NOMO-1 (cell line): ENCODE data around the gene FBXW12.

Experiments
- DNase-seq, 2 experiments: peaks; one replicate each; lab custom pipeline; 2025; ENCODE audit not compliant: unreplicated experiment in 2 of 2; lab: John Stamatoyannopoulos, UW

Gene FBXW12

DNA sequence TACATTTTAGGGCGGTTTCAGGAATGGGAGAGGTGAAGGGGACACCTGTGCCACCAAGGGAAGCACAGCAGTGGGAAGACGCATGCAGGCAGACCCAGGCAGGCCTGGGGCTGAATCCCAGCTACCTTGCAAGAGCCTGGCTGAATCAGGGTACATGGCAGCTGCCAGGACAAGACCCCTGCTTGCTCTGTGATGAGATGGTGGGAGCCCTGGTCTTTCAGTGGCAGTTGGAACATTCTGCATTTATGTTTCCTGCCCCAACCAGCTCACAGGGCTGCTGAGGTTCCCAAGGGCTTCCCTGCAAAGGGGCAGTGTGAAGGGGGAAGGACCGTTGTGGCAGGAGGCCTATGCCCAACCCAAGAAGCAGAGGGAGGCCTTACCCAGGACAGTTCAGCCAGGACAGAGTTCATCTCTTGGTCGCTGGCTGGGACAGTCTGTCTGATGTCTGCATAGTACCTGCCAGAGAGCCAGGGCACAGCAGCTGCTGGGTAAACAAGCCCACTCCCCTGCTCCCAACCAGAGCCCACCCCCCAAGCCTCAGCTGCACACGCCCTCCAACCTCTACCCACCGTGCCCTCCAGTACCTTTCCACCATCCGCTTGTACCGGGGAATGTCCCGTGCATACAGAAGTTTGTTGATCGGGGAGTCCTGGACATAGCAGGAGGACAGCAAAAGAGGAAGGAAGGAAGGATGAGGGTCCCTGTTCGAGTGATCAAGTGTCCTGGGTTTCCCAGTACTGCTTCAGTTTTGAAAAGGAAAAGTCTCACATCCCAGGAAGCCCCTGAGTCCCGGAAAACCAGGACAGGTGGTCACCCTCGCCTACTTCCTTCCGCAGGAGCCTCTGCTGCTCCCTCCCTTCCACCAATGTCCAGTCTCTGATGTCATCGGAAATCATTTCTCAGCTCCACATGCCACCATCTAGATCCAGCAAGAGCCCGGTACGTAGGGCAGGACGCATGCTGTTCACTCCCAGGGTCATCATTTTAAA is 34.7 kb downstream of the FBXW12 start:
- DNase-seq, result no peak

DNA sequence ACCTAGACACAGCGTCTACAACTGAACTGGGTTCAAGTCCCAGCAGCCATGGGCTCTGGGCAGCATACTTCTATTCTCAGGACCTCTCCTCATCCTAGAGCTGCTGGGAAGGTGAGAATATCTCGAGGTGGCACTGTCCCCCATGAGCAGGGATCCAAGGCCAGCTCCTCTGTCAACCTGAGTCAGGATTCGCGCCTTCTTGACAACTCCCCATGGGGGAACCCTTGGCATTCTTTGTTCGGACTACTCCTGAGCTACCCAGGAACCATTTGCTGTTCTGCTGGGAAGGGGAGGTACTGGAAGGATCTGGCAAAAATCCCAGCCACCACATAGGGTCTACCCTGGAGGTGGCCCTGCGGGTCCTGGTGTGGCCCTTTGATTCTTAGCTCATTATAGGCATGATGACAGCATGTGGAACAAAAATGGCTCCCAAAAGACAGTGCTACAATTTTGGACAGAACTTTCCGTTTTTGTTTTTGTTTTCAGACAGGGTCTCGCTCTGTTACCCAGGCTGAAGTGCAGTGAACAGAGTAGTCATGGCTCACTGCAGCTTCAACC is 35.6 kb downstream of the FBXW12 start:
- DNase-seq, result no peak

GRCh38 chr3:48408823-48409281 is 36.8 kb downstream of the FBXW12 start:
- no peak for DNase-seq

DNA sequence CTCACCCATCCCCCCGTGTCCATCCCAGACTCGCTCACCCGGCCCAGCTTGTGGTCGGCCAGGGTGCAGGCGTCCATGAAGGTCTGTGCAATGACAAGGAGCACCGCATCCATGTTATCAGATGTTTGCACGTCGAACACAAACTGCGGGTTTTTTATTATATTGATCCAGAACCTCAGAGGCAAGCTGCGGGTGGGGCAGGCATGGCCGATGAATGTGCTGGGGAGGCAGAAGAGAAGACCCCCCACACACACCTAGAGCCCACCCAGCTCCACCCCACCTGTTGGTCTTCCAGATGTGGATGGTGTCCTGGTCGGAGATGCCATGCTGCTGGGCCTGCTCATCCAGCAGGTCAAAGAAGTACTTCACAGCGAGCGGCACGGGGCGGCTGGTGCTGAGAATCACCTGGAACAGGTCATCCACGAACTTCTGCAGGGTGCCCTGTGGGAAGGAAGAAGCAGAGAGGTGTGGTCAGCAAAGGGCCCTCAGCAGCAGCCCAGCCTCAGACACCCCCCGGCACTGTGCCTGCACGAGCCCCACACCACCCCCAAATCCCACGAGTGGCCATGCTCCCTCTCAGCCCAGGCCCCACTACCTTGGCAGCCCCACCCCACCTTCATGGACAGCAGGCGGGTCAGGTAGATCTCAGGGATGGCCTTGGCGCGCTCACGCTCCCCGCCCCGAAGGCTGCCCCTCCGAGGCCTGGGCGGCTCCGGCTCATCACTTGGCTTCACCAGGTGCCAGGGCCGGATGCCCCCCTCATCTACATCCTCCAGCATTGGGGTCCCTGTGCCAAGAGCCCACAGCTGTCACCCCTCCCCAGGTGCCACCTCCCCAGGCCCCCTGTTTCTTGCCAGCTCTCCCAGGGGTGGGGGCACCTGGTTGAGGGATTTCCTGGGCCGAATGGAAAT is 37.5 kb downstream of the FBXW12 start:
- DNase-seq, result no peak

- DNase-seq, result no peak
These were observed 38.4 kb downstream of the FBXW12 start for GRCh38 chr3:48410205-48411040.

DNA sequence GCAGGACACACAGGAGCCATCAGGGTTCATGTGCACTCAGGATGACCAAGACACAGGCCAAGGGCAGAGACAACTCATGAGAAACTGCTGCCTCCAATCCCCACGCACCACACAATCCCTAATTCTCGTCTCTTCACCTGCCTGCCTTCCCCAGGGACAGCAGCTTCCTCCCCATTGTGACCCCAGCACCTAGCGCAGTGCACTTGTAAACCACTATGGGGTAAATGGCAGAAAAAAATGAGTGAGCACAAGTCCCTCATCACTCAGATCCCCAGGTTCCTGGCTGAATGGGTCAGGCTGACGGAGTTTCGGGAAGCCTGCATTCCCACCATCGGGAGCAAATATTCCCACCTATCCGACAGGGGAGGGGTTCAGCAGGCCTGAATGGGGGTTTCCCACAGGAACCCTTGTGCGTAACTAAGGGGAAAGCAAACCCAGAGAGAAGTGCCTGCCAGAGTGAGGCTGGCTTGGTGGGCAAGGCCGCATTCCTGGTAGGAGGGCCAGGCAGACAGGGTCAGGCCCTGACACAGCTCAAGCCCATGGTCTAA is 39.1 kb downstream of the FBXW12 start:
- DNase-seq, result no peak

GRCh38 chr3:48411606-48412374 is 39.8 kb downstream of the FBXW12 start:
- no peak for DNase-seq

DNA sequence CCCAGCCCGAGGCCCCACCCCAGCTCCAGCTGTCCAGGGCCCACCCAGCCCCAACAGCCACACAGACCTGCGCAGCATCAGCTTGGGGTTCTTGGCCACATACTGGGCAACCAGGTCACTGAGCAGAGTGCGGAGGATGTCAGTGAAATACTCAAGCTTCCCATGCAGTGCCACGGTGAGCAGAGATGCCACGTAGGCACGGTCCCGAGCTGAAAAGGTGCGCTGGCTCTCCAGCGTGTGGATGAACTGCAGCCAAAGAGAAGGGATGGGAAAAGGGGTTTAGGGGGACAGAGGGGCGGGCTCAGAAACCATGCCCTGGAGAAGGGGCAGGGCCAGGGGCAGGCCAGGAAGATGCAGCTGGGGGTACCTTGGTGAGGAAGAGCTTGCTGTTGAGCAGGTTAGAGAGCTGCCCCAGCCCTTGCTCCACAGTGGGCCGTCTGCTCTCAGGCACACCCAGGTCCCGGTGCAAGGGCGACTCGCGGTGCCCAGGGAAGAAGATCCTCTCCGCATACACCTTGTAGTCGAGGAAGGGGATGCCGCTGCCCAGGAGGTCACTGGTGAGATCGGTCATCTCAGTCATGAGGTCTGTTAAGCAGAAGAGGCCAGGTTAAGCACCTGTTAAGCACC is 40.5 kb downstream of the FBXW12 start:
- DNase-seq, result no peak

DNA sequence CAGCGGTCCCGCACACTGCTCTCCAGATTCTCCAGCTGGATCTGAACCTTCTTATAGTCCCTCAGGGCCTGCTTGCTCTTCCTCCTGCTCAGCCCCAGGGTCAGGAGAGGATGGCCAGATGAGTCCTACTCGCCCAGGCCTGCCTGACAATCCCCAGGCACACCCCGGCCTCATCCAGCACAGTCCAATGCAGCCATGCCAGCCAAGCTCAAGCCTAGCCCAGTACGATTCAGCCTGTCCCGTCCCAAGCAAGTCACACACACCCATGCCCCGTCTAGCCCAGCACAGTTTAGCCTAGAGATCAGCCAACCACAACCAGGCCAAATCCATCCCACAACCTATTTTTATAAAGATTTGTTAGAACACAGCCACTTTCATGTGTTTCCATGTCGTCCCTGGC is 41.1 kb downstream of the FBXW12 start:
- no peak for DNase-seq

DNA sequence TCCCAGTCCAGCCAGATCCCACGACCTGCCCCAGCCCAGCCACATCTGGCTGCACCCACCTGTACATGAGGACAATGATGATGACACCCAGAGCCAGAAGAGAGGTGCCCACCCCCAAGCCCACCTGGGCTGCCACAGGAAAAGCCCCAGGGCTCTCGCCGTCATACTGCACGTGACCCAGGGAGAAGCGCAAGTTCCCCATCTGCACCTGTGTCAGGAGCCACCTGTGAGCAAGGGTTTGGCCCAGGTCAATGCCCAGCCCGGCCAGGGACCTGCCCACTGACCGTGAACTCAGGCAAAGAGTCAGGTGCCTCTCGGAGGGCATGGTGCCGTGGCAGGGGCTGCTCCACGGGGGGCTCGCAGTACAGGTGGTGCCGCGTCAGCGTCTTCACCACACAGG is 41.6 kb downstream of the FBXW12 start:
- DNase-seq, result no peak

- no peak for DNase-seq
These were observed 42.6 kb downstream of the FBXW12 start for GRCh38 chr3:48414376-48415250.

GRCh38 chr3:48415251-48415953 is 43.4 kb downstream of the FBXW12 start:
- no peak for DNase-seq

DNA sequence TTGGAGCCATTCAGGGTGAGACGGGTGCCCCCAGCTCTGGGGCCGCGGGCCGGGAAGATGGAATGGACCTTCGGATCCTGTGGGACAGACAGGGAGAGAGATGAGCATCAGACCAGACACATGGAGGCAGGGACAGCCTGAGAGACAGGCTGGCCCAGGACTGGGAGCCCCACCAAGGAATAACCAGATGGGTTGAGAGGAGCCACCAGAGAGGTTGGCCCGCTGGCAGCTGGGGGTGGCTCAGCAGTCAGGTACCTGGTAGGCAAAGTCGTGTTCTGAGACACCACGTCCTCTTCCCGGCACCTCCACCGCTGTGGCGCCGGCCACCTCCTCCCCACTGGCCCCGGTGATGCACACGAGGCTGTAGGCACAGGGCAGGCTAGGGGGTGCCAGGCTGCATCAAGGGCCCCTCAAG is 44.1 kb downstream of the FBXW12 start:
- no peak for DNase-seq

GRCh38 chr3:48416546-48416945 is 44.5 kb downstream of the FBXW12 start:
- no peak for DNase-seq

DNA sequence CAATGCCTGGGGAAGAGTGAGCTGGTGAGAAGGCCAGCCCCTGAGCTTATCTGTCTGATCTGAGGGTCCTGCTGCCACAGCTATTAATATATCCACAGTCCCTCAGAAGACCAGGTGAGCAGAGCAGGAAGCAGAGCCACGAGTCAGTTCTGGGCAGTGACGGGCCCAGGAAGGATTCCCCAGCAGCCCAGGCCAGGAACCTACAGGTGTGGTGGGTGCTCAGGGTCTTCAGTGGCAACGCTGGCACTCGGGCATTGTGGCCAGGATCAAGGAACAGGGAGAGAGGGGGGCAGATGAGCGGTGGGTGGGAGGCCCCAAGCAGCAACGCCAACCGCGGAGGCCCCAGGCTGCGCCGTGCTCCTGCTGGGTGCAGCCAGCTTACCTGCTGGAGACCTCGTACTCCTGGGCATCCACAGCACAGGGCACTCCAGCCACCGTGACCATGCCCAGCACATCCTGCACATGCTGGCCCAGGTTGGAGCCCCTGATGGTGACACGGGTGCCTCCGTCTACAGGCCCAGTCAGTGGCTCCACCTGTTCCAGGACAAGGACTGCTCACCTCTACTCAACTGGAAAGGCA is 45.6 kb downstream of the FBXW12 start:
- DNase-seq, result no peak

- no peak for DNase-seq
These were observed 46.1 kb downstream of the FBXW12 start for GRCh38 chr3:48418140-48418539.

DNA sequence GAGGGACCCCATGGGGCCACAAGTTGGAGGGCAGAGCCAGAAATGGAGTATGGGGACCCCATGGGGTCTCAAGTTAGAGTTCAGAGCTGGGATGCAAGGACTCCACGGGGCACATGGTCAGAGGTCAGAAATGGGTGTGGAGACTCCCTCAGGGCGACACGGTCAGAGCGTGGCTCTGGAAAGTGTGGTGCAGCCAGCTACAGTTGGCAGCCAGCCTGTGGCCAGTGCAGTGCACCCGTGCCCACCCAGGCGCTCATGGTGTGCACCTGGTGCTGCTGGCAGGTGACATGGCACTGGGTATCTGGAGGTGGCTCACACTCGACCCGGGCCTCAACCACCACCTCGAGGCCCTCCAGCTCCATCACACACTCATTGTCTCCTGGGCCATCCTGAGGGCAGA is 46.6 kb downstream of the FBXW12 start:
- no peak for DNase-seq
